ENCODE measurements around the gene EIF4G1. TPM values are rescaled to one million over a fixed set of nuclear protein-coding genes. Genes with fewer than 3 reads are reported as not detected.
"Not testable (repeated sequence)": the region's sequence is repeated elsewhere in the genome, so short reads cannot be mapped to it uniquely, and the experiment has no call there.

EIF4G1 gene
- total RNA-seq, 6 donors from 2014 or later = 278 to 408 (median 326) TPM

- peak overlapping the region in 3 of 4 donors; percentile 1 to 22 (median 11) for H3K4me3 ChIP-seq
- ATAC-seq (ENCODE audit: low FRiP score in 2 of 2) = peak in 1 of 2 donors; percentile 36
- WGBS, 2 donors = 51 to 76% methylated on average over 5 to 31 of the region's 37 CpGs
These were observed 24.1 kb downstream of the EIF4G1 start for GRCh38 chr3:184338511-184338945.

GRCh38 chr3:184339001-184339400, 24.6 kb downstream of the EIF4G1 start:
- WGBS, 2 donors = 68 to 77% methylated on average over 8 of the region's 8 CpGs
- H3K4me1 ChIP-seq = peaks cover 33 to 52% (median 39%) of the 10 kb centered on the region in 4 donors
- TF ChIP-seq CTCF (IDR thresholded peaks at IDR 0.05) = no peak
- no peak for TF ChIP-seq EP300 (IDR thresholded peaks at IDR 0.05)
- no peak for TF ChIP-seq POLR2AphosphoS5 (IDR thresholded peaks at IDR 0.05)
- no peak for TF ChIP-seq POLR2A (IDR thresholded peaks at IDR 0.05)
- ATAC-seq (ENCODE audit: low FRiP score in 2 of 2) (no peak), DNase-seq (no peak)
- peak overlapping the region in 3 of 4 donors; percentile 1 to 22 (median 11) for H3K4me3 ChIP-seq
- H3K27ac ChIP-seq = peak overlapping the region; percentile 18 to 97 (median 67)
- H3K36me3 ChIP-seq = peaks cover 6 to 38% (median 22%) of the 10 kb centered on the region in 4 donors
- no peaks in the 10 kb centered on the region for H3K9me3 ChIP-seq
- no peaks in the 10 kb centered on the region for H3K27me3 ChIP-seq

More at GRCh38 chr3:184338511-184338945, 24.1 kb downstream of the EIF4G1 start:
- Histone ChIP-seq H3K27me3 (no peaks in the 10 kb centered on the region), H3K4me1 (peaks cover 33 to 52% (median 39%) of the 10 kb centered on the region in 4 donors), H3K36me3 (peaks cover 6 to 40% (median 24%) of the 10 kb centered on the region in 4 donors), H3K27ac (peak overlapping the region; percentile 38 to 97 (median 94)), H3K9me3 (no peaks in the 10 kb centered on the region)
- no peak for TF ChIP-seq POLR2AphosphoS5 (IDR thresholded peaks at IDR 0.05)
- TF ChIP-seq POLR2A (IDR thresholded peaks at IDR 0.05) = no peak
- TF ChIP-seq EP300 (IDR thresholded peaks at IDR 0.05) = no peak
- peak in 3 of 6 experiments; percentile 8 to 34 (median 20) for TF ChIP-seq CTCF (IDR thresholded peaks at IDR 0.05)
- DNase-seq = peak in 1 of 2 donors; percentile 91

GRCh38 chr3:184339451-184340135, 25.2 kb downstream of the EIF4G1 start:
- DNase-seq; H3K4me3 ChIP-seq; H3K27ac ChIP-seq; H3K27me3 ChIP-seq; ATAC-seq (ENCODE audit: low FRiP score in 2 of 2); H3K9me3 ChIP-seq: not testable (repeated sequence)
- Histone ChIP-seq H3K36me3 (peaks cover 3 to 36% (median 21%) of the 10 kb centered on the region in 4 donors), H3K4me1 (peaks cover 33 to 47% (median 39%) of the 10 kb centered on the region in 4 donors)
- WGBS, 2 donors = 91% methylated on average over 19 of the region's 19 CpGs

GRCh38 chr3:184341925-184342324, 27.5 kb downstream of the EIF4G1 start:
- Histone ChIP-seq H3K9me3 (no peaks in the 10 kb centered on the region), H3K27me3 (no peaks in the 10 kb centered on the region), H3K27ac (peak overlapping the region in 1 of 4 donors; percentile 30), H3K36me3 (peaks cover 0 to 34% (median 22%) of the 10 kb centered on the region in 4 donors), H3K4me3 (no peak overlapping the region), H3K4me1 (peaks cover 27 to 42% (median 37%) of the 10 kb centered on the region in 4 donors)
- TF ChIP-seq CTCF (IDR thresholded peaks at IDR 0.05) (no peak), EP300 (IDR thresholded peaks at IDR 0.05) (no peak), POLR2A (IDR thresholded peaks at IDR 0.05) (no peak), POLR2AphosphoS5 (IDR thresholded peaks at IDR 0.05) (no peak)
- ATAC-seq (ENCODE audit: low FRiP score in 2 of 2) = peak in 1 of 2 donors; percentile 66
- DNase-seq = peak in 1 of 2 donors; percentile 94
- 76 to 90% methylated on average over 7 of the region's 7 CpGs for WGBS, 2 donors

GRCh38 chr3:184343200-184343876, 28.9 kb downstream of the EIF4G1 start:
- no peaks in the 10 kb centered on the region for H3K9me3 ChIP-seq
- no peak overlapping the region for H3K27ac ChIP-seq
- H3K4me1 ChIP-seq = peaks cover 14 to 29% (median 22%) of the 10 kb centered on the region in 4 donors
- no peak for TF ChIP-seq POLR2A (IDR thresholded peaks at IDR 0.05)
- TF ChIP-seq CTCF (IDR thresholded peaks at IDR 0.05) = no peak
- WGBS, 2 donors = 70 to 91% methylated on average over 5 of the region's 5 CpGs
- DNase-seq (no peak), ATAC-seq (ENCODE audit: low FRiP score in 2 of 2) (no peak)
- H3K4me3 ChIP-seq = no peak overlapping the region
- no peaks in the 10 kb centered on the region for H3K27me3 ChIP-seq
- peaks cover 0 to 34% (median 22%) of the 10 kb centered on the region in 4 donors for H3K36me3 ChIP-seq
